Measurements from ENCODE around the gene IQGAP3. TPM values are rescaled to one million over a fixed set of nuclear protein-coding genes. Genes with fewer than 3 reads are reported as not detected.

Gene IQGAP3
- total RNA-seq, 1 experiment from 2014 or later, result 25.6 TPM

DNA sequence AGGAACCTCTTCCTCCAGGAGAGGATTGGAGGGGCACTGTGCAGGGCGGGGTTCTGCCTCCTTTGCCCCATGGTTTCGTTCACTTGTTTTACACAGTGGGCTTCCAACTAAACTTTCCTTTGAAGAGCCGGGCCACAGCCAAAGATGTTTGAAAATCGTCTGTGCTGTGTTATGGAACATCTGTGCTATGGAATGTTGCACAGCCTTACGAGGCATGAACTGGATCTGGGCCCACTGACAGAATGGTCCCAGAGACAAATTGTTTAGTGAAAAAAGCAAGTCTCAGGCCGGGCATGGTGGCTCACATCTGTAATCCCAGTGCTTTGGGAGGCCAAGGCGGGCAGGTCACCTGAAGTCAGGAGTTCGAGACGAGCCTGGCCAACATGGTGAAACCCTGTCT is 59.2 kb downstream of the IQGAP3 start:
- ChIA-PET POLR2A (no interaction called here), CTCF (no interaction called here)
- Histone ChIP-seq H3K4me3 (ENCODE audit: low read depth in 2 of 2, low read length in 2 of 2) (no peak overlapping the region), H3K27ac (ENCODE audit: low read length) (no peak overlapping the region), H3K36me3 (ENCODE audit: control insufficient read depth, insufficient read depth, low read length) (no peaks in the 10 kb centered on the region), H3K4me1 (ENCODE audit: control insufficient read depth, insufficient read depth, low read length) (no peaks in the 10 kb centered on the region), H3K9me3 (ENCODE audit: control insufficient read depth, insufficient read depth, low read depth, low read length) (no peaks in the 10 kb centered on the region), H3K27me3 (ENCODE audit: control insufficient read depth, insufficient read depth, low read length) (no peaks in the 10 kb centered on the region)
- no peak for TF ChIP-seq SIN3A (IDR thresholded peaks at IDR 0.05; ENCODE audit: borderline replicate concordance, insufficient read depth, low read depth, low read length)
- TF ChIP-seq TCF7L2 (IDR thresholded peaks at IDR 0.05; ENCODE audit: low read depth, low read length), result no peak
- TF ChIP-seq, protein P1, sequence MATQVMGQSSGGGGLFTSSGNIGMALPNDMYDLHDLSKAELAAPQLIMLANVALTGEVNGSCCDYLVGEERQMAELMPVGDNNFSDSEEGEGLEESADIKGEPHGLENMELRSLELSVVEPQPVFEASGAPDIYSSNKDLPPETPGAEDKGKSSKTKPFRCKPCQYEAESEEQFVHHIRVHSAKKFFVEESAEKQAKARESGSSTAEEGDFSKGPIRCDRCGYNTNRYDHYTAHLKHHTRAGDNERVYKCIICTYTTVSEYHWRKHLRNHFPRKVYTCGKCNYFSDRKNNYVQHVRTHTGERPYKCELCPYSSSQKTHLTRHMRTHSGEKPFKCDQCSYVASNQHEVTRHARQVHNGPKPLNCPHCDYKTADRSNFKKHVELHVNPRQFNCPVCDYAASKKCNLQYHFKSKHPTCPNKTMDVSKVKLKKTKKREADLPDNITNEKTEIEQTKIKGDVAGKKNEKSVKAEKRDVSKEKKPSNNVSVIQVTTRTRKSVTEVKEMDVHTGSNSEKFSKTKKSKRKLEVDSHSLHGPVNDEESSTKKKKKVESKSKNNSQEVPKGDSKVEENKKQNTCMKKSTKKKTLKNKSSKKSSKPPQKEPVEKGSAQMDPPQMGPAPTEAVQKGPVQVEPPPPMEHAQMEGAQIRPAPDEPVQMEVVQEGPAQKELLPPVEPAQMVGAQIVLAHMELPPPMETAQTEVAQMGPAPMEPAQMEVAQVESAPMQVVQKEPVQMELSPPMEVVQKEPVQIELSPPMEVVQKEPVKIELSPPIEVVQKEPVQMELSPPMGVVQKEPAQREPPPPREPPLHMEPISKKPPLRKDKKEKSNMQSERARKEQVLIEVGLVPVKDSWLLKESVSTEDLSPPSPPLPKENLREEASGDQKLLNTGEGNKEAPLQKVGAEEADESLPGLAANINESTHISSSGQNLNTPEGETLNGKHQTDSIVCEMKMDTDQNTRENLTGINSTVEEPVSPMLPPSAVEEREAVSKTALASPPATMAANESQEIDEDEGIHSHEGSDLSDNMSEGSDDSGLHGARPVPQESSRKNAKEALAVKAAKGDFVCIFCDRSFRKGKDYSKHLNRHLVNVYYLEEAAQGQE (IDR thresholded peaks at IDR 0.05; ENCODE audit: insufficient read depth in 1 of 2, low read depth in 2 of 2, low read length in 1 of 2), result no peak
- no peak for TF ChIP-seq POLR2AphosphoS5 (IDR thresholded peaks at IDR 0.05; ENCODE audit: low read depth, low read length)
- TF ChIP-seq, protein P2, sequence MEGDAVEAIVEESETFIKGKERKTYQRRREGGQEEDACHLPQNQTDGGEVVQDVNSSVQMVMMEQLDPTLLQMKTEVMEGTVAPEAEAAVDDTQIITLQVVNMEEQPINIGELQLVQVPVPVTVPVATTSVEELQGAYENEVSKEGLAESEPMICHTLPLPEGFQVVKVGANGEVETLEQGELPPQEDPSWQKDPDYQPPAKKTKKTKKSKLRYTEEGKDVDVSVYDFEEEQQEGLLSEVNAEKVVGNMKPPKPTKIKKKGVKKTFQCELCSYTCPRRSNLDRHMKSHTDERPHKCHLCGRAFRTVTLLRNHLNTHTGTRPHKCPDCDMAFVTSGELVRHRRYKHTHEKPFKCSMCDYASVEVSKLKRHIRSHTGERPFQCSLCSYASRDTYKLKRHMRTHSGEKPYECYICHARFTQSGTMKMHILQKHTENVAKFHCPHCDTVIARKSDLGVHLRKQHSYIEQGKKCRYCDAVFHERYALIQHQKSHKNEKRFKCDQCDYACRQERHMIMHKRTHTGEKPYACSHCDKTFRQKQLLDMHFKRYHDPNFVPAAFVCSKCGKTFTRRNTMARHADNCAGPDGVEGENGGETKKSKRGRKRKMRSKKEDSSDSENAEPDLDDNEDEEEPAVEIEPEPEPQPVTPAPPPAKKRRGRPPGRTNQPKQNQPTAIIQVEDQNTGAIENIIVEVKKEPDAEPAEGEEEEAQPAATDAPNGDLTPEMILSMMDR (IDR thresholded peaks at IDR 0.05), result no peak
- no TSS peak for BruUV-seq (replicated peaks)
- in situ Hi-C loops (cut with HindIII; ENCODE audit: low pct_unique_long_range_greater_than_20kb, low sequenced_read_pairs) (no loop called here), intact Hi-C loops (cut with micrococcal nuclease; ENCODE audit: unreplicated experiment) (no loop called here)
- ATAC-seq (no peak), DNase-seq (ENCODE audit: low read depth, low spot score) (no peak)

DNA sequence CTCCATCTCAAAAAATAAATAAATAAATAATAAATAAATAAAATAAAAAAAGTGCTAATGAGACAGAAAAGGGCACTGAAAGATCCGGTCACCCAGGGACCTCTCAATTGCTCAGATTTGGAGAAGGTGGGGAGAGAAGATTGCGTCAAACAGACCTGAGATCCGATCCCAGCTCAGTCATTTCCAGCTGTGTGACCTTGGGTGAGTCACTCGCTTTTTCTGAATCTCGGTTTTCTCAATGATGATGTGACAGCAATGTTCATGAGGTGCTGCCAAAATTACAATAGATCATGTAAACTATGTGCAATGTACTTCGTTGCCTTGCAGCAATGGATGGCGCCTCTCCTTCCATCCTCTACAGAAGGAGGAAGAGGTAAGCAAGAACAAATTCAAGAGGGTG is 60.7 kb downstream of the IQGAP3 start:
- TF ChIP-seq, protein P1 (IDR thresholded peaks at IDR 0.05; ENCODE audit: insufficient read depth in 1 of 2, low read depth in 2 of 2, low read length in 1 of 2), result no peak
- TF ChIP-seq, protein P2 (IDR thresholded peaks at IDR 0.05), result no peak
- no peak for TF ChIP-seq POLR2AphosphoS5 (IDR thresholded peaks at IDR 0.05; ENCODE audit: low read depth, low read length)
- TF ChIP-seq SIN3A (IDR thresholded peaks at IDR 0.05; ENCODE audit: borderline replicate concordance, insufficient read depth, low read depth, low read length), result no peak
- TF ChIP-seq TCF7L2 (IDR thresholded peaks at IDR 0.05; ENCODE audit: low read depth, low read length), result no peak
- no peak overlapping the region for H3K4me3 ChIP-seq (ENCODE audit: low read depth in 2 of 2, low read length in 2 of 2)
- no peaks in the 10 kb centered on the region for H3K36me3 ChIP-seq (ENCODE audit: control insufficient read depth, insufficient read depth, low read length)
- no TSS peak for BruUV-seq (replicated peaks)
- no peaks in the 10 kb centered on the region for H3K9me3 ChIP-seq (ENCODE audit: control insufficient read depth, insufficient read depth, low read depth, low read length)
- ChIA-PET POLR2A (no interaction called here), CTCF (no interaction called here)
- DNase-seq (ENCODE audit: low read depth, low spot score) (no peak), ATAC-seq (no peak)
- H3K4me1 ChIP-seq (ENCODE audit: control insufficient read depth, insufficient read depth, low read length), result no peaks in the 10 kb centered on the region
- intact Hi-C loops (cut with micrococcal nuclease; ENCODE audit: unreplicated experiment) (no loop called here), in situ Hi-C loops (cut with HindIII; ENCODE audit: low pct_unique_long_range_greater_than_20kb, low sequenced_read_pairs) (no loop called here)
- H3K27ac ChIP-seq (ENCODE audit: low read length), result no peak overlapping the region
- no peaks in the 10 kb centered on the region for H3K27me3 ChIP-seq (ENCODE audit: control insufficient read depth, insufficient read depth, low read length)
